Measurements from ENCODE around the gene MGAT5B. TPM values are rescaled to one million over a fixed set of nuclear protein-coding genes. Genes with fewer than 3 reads are reported as not detected.

The MGAT5B gene
- total RNA-seq, 5 donors from 2014 or later (not counting 1 experiment from before 2014, with no cell fraction given): 0.15 to 2.4 (median 0.79) TPM

GRCh38 chr17:76997981-76998531 is 129.9 kb downstream of the MGAT5B start:
- Mint-ChIP-seq H3K27ac (peak overlapping the region; percentile 92 to 95), H3K27me3 (no peaks in the 10 kb centered on the region), H3K9me3 (no peaks in the 10 kb centered on the region), H3K4me3 (peak overlapping the region; percentile 45 to 76 (median 56)), H3K4me1 (peaks cover 54 to 64% (median 58%) of the 10 kb centered on the region in 3 donors), H3K36me3 (no peaks in the 10 kb centered on the region)
- ChIA-PET CTCF (no interaction called here), POLR2A (no interaction called here)
- no peaks in the 10 kb centered on the region for H3K27me3 ChIP-seq (replicated peaks in 1 of 2; ENCODE audit: control insufficient read depth in 2 of 2, extremely low read depth in 1 of 2, insufficient read depth in 2 of 2, low read length in 1 of 2)
- peaks cover 33 to 64% of the 10 kb centered on the region in 2 experiments for H3K4me1 ChIP-seq (ENCODE audit: control insufficient read depth in 1 of 2, extremely low read depth in 1 of 2, insufficient read depth in 2 of 2, low read length in 2 of 2)
- DNase-seq (peak; percentile 39 to 91 (median 69)), ATAC-seq (replicated peaks in 1 of 4) (peak; percentile 89 to 92 (median 89))
- WGBS (ENCODE audit: insufficient coverage): 0% methylated on average over 12 of the region's 16 CpGs
- H3K36me3 ChIP-seq (ENCODE audit: control insufficient read depth in 2 of 2, extremely low read depth in 1 of 2, insufficient read depth in 1 of 2, low read length in 1 of 2): no peaks in the 10 kb centered on the region
- H3K27ac ChIP-seq (ENCODE audit: low read length): peak overlapping the region; percentile 97
- peak overlapping the region; percentile 27 for H3K4me3 ChIP-seq (ENCODE audit: control insufficient read depth in 1 of 2, extremely low read depth in 1 of 2, low read length in 1 of 2)
- no peaks in the 10 kb centered on the region for H3K9me3 ChIP-seq

- Mint-ChIP-seq H3K4me1 (peaks cover 48 to 57% (median 53%) of the 10 kb centered on the region in 3 donors), H3K27me3 (no peaks in the 10 kb centered on the region), H3K27ac (peak overlapping the region; percentile 92 to 95), H3K9me3 (no peaks in the 10 kb centered on the region), H3K4me3 (peak overlapping the region; percentile 45 to 76 (median 56)), H3K36me3 (no peaks in the 10 kb centered on the region)
- CTCF ChIA-PET: interaction anchor here in 1 of 2 donors (0.5 kb wide), 1 partner anchor 16 kb away, joined by 5 read pairs; no protein-coding TSS in a partner anchor
- Histone ChIP-seq H3K4me3 (ENCODE audit: control insufficient read depth in 1 of 2, extremely low read depth in 1 of 2, low read length in 1 of 2) (peak overlapping the region; percentile 27 to 41), H3K4me1 (ENCODE audit: control insufficient read depth in 1 of 2, extremely low read depth in 1 of 2, insufficient read depth in 2 of 2, low read length in 2 of 2) (peaks cover 33 to 60% of the 10 kb centered on the region in 2 experiments), H3K27me3 (replicated peaks in 1 of 2; ENCODE audit: control insufficient read depth in 2 of 2, extremely low read depth in 1 of 2, insufficient read depth in 2 of 2, low read length in 1 of 2) (no peaks in the 10 kb centered on the region), H3K27ac (ENCODE audit: low read length) (peak overlapping the region; percentile 97), H3K36me3 (ENCODE audit: control insufficient read depth in 2 of 2, extremely low read depth in 1 of 2, insufficient read depth in 1 of 2, low read length in 1 of 2) (no peaks in the 10 kb centered on the region), H3K9me3 (no peaks in the 10 kb centered on the region)
- 91% methylated on average over 4 of the region's 8 CpGs for WGBS (ENCODE audit: insufficient coverage)
- POLR2A ChIA-PET: no interaction called here
- no peak for DNase-seq
- ATAC-seq (replicated peaks in 1 of 4): no peak
Observed at GRCh38 chr17:76998839-76999238, 130.6 kb downstream of the MGAT5B start.

Other genes with a start within 250 kb of the MGAT5B start
- gene ST6GALNAC1, start 224.6 kb upstream of the MGAT5B start, total RNA-seq: 10 to 100 TPM in 1 of 5 donors, 1 to 10 TPM in 4; 2.6 to 20.5 (median 6.6) TPM
- 10 to 100 TPM in 3 of 5 donors, 1 to 10 TPM in 2; 5.9 to 14.7 (median 13.5) TPM for gene MXRA7, start 157.4 kb upstream of the MGAT5B start, total RNA-seq
- gene JMJD6, start 141.8 kb upstream of the MGAT5B start, total RNA-seq: 100 to 1,000 TPM in 1 of 5 donors, 10 to 100 TPM in 4; 48.7 to 155 (median 56.6) TPM
- 10 to 100 TPM; 46.9 to 70.1 (median 60.0) TPM for gene METTL23, start 141.6 kb upstream of the MGAT5B start, total RNA-seq
- gene SRSF2, start 131.1 kb upstream of the MGAT5B start, total RNA-seq: 100 to 1,000 TPM; 349 to 413 (median 382) TPM
- 10 to 100 TPM; 30.5 to 41.5 (median 34.6) TPM for gene MFSD11, start 130.3 kb upstream of the MGAT5B start, total RNA-seq

Data from T-cell (primary cell).